ENCODE data around the gene PLPPR3.

PLPPR3 gene

GRCh38 chr19:782878-783668 is 38.7 kb downstream of the PLPPR3 start:
- TF ChIP-seq, protein P1, sequence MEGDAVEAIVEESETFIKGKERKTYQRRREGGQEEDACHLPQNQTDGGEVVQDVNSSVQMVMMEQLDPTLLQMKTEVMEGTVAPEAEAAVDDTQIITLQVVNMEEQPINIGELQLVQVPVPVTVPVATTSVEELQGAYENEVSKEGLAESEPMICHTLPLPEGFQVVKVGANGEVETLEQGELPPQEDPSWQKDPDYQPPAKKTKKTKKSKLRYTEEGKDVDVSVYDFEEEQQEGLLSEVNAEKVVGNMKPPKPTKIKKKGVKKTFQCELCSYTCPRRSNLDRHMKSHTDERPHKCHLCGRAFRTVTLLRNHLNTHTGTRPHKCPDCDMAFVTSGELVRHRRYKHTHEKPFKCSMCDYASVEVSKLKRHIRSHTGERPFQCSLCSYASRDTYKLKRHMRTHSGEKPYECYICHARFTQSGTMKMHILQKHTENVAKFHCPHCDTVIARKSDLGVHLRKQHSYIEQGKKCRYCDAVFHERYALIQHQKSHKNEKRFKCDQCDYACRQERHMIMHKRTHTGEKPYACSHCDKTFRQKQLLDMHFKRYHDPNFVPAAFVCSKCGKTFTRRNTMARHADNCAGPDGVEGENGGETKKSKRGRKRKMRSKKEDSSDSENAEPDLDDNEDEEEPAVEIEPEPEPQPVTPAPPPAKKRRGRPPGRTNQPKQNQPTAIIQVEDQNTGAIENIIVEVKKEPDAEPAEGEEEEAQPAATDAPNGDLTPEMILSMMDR (IDR thresholded peaks at IDR 0.05), result no peak
- peak overlapping the region; percentile 68 for H3K27ac Mint-ChIP-seq
- no peaks in the 10 kb centered on the region for H3K36me3 Mint-ChIP-seq (ENCODE audit: low read depth)
- peaks cover 39% of the 10 kb centered on the region for H3K4me1 Mint-ChIP-seq
- H3K27me3 Mint-ChIP-seq (ENCODE audit: low read depth, poor library complexity), result peaks cover 8% of the 10 kb centered on the region
- peaks cover 3% of the 10 kb centered on the region for H3K9me3 Mint-ChIP-seq
- H3K4me3 Mint-ChIP-seq, result peak overlapping the region; percentile 66
- no peak for DNase-seq

DNA sequence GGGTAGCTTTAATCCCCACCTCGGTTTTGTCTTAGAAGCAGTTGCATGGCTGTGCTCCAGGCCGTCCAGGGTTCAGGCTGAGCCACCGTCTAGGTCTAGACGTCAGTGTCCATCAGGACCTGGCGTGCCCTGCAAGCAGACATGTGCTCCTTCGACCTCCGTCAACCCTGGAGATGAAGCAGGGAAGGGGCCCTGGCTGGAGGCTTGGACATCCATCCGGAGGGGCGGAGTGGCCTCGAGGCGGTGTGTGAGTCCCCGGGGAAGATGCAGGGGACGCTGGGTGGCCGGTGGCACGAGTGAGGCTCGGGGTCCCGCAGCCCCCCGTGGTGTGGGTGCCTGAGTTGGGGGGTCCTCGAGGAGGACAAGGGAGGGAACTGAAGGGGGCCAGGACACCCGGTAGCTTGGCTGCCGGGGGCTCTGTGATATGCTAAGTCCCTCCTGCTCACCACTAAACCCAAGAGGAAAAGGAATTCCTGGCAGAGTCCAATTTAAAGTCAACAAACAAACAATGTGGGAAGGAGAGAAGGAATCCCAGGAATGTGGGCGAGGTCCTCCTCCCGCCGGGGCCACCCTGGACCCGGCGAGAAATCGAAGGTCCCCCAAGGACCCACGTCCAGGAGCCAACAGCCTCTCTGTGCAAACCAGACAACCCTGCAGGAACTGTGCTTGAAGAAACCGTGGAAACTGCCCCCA is 39.4 kb downstream of the PLPPR3 start:
- peak overlapping the region; percentile 68 for H3K27ac Mint-ChIP-seq
- H3K4me3 Mint-ChIP-seq, result peak overlapping the region; percentile 46
- peaks cover 33% of the 10 kb centered on the region for H3K4me1 Mint-ChIP-seq
- no peaks in the 10 kb centered on the region for H3K36me3 Mint-ChIP-seq (ENCODE audit: low read depth)
- peak; percentile 44 for DNase-seq
- TF ChIP-seq, protein P1 (IDR thresholded peaks at IDR 0.05), result no peak
- H3K27me3 Mint-ChIP-seq (ENCODE audit: low read depth, poor library complexity), result peaks cover 8% of the 10 kb centered on the region
- peaks cover 3% of the 10 kb centered on the region for H3K9me3 Mint-ChIP-seq

- Mint-ChIP-seq H3K4me1 (peaks cover 28% of the 10 kb centered on the region), H3K36me3 (ENCODE audit: low read depth) (no peaks in the 10 kb centered on the region), H3K27me3 (ENCODE audit: low read depth, poor library complexity) (peaks cover 8% of the 10 kb centered on the region), H3K27ac (no peak overlapping the region), H3K9me3 (peaks cover 3% of the 10 kb centered on the region), H3K4me3 (no peak overlapping the region)
- TF ChIP-seq, protein P1 (IDR thresholded peaks at IDR 0.05), result no peak
- no peak for DNase-seq
Observed at GRCh38 chr19:781800-782184, 40.0 kb downstream of the PLPPR3 start.

GRCh38 chr19:780935-781334 is 40.8 kb downstream of the PLPPR3 start:
- Mint-ChIP-seq H3K27ac (no peak overlapping the region), H3K36me3 (ENCODE audit: low read depth) (no peaks in the 10 kb centered on the region), H3K9me3 (peaks cover 3% of the 10 kb centered on the region), H3K4me3 (no peak overlapping the region), H3K27me3 (ENCODE audit: low read depth, poor library complexity) (peaks cover 8% of the 10 kb centered on the region), H3K4me1 (peaks cover 28% of the 10 kb centered on the region)
- DNase-seq, result no peak
- TF ChIP-seq, protein P1 (IDR thresholded peaks at IDR 0.05), result no peak

- DNase-seq, result no peak
- no peak overlapping the region for H3K27ac Mint-ChIP-seq
- no peak overlapping the region for H3K4me3 Mint-ChIP-seq
- H3K9me3 Mint-ChIP-seq, result peaks cover 3% of the 10 kb centered on the region
- H3K4me1 Mint-ChIP-seq, result peaks cover 28% of the 10 kb centered on the region
- H3K27me3 Mint-ChIP-seq (ENCODE audit: low read depth, poor library complexity), result peaks cover 9% of the 10 kb centered on the region
- TF ChIP-seq, protein P1 (IDR thresholded peaks at IDR 0.05), result no peak
- H3K36me3 Mint-ChIP-seq (ENCODE audit: low read depth), result no peaks in the 10 kb centered on the region
Observed at GRCh38 chr19:778910-779653, 42.7 kb downstream of the PLPPR3 start.

Data from nephron progenitor cell (in vitro differentiated cells).